ENCODE measurements around the gene DLG2.
"Not testable (repeated sequence)": the region's sequence is repeated elsewhere in the genome, so short reads cannot be mapped to it uniquely, and the experiment has no call there.

DLG2 gene

DNA sequence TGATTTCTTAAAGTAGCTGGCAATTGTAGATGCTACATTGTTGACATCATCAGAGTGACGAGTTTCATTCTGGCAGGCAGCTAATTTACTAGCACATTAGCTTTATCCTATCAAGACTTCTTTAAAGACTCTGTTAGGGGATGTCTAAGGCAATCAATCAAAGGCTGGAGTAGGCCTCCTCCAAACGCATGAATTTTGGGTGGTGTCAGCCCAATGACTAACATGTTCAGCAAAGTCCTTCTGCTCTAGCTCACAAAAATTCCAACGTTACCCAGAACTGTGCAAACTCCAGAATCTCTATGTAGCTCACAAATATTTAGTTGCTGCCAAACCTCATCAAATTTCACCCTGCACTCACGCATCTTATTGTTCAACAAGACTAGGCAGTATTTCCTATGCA is 395.6 kb downstream of the DLG2 start:
- Histone ChIP-seq H4K20me1 (ENCODE audit: insufficient read depth, low read length) (no peaks in the 10 kb centered on the region), H3F3A (ENCODE audit: insufficient read depth, low read length) (no peaks in the 10 kb centered on the region), H3K9me2 (ENCODE audit: low read depth, low read length) (no peaks in the 10 kb centered on the region), H3K27me3 (ENCODE audit: insufficient read depth, low read length) (no peaks in the 10 kb centered on the region), H3K9ac (ENCODE audit: low read length) (no peak overlapping the region), H3K4me1 (ENCODE audit: insufficient read depth, low read length, severe bottlenecking) (no peaks in the 10 kb centered on the region), H3K79me2 (ENCODE audit: insufficient read depth, low read length) (no peaks in the 10 kb centered on the region), H3K9me3 (ENCODE audit: low read length) (no peaks in the 10 kb centered on the region), H3K27ac (ENCODE audit: low read depth, low read length, poor library complexity, severe bottlenecking) (no peak overlapping the region), H2AFZ (ENCODE audit: low read length) (no peak overlapping the region), H3K36me3 (ENCODE audit: insufficient read depth, low read length) (no peaks in the 10 kb centered on the region), H3K4me2 (ENCODE audit: low read length) (no peak overlapping the region), H3K4me3 (ENCODE audit: low read depth, low read length, poor library complexity, severe bottlenecking) (no peak overlapping the region)
- TF ChIP-seq, protein P1, sequence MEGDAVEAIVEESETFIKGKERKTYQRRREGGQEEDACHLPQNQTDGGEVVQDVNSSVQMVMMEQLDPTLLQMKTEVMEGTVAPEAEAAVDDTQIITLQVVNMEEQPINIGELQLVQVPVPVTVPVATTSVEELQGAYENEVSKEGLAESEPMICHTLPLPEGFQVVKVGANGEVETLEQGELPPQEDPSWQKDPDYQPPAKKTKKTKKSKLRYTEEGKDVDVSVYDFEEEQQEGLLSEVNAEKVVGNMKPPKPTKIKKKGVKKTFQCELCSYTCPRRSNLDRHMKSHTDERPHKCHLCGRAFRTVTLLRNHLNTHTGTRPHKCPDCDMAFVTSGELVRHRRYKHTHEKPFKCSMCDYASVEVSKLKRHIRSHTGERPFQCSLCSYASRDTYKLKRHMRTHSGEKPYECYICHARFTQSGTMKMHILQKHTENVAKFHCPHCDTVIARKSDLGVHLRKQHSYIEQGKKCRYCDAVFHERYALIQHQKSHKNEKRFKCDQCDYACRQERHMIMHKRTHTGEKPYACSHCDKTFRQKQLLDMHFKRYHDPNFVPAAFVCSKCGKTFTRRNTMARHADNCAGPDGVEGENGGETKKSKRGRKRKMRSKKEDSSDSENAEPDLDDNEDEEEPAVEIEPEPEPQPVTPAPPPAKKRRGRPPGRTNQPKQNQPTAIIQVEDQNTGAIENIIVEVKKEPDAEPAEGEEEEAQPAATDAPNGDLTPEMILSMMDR (IDR thresholded peaks at IDR 0.05; ENCODE audit: low read length), result no peak
- TF ChIP-seq EZH2 (IDR thresholded peaks at IDR 0.05; ENCODE audit: borderline replicate concordance, low read length), result no peak

DNA sequence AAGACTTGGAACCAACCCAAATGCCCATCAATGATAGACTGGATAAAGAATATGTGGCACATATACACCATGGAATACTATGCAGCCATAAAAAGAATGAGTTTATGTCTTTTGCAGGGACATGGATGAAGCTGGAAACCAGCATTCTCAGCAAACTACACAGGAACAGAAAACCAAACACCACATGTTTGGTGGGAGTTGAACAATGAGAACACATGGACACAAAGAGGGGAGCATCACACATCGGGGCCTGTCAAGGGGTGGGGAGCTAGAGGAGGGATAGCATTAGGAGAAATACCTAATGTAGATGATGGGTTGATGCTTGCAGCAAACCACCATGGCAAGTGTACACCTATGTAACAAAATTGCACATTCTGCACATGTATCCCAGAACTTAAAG is 397.4 kb downstream of the DLG2 start:
- not testable (repeated sequence) for H3K4me1 ChIP-seq (ENCODE audit: insufficient read depth, low read length, severe bottlenecking); H3K4me3 ChIP-seq (ENCODE audit: low read depth, low read length, poor library complexity, severe bottlenecking); H3K9ac ChIP-seq (ENCODE audit: low read length); H3F3A ChIP-seq (ENCODE audit: insufficient read depth, low read length); H3K9me3 ChIP-seq (ENCODE audit: low read length); H2AFZ ChIP-seq (ENCODE audit: low read length); H3K79me2 ChIP-seq (ENCODE audit: insufficient read depth, low read length); H4K20me1 ChIP-seq (ENCODE audit: insufficient read depth, low read length); H3K4me2 ChIP-seq (ENCODE audit: low read length); H3K36me3 ChIP-seq (ENCODE audit: insufficient read depth, low read length); H3K9me2 ChIP-seq (ENCODE audit: low read depth, low read length); H3K27me3 ChIP-seq (ENCODE audit: insufficient read depth, low read length); H3K27ac ChIP-seq (ENCODE audit: low read depth, low read length, poor library complexity, severe bottlenecking)

DNA sequence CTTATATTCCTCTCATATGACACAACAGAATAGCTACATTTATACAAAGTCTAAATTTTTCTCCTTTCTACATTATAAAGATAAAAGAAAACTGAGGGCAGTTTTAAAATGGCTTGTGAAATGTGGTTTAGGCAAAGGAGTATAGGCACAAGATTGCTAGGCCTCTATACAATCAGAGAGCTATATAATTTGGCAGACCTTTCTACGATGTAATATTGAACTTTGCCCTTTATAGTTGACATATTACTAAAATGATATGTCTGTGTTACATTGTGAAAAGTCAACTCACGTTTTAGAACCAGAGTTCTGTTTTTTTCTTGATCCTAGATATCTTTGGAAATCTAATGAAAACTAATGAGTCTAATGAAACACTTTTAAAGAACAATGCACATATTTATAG is 430.2 kb downstream of the DLG2 start:
- TF ChIP-seq, protein P1 (IDR thresholded peaks at IDR 0.05; ENCODE audit: low read length), result no peak
- TF ChIP-seq EZH2 (IDR thresholded peaks at IDR 0.05; ENCODE audit: borderline replicate concordance, low read length), result no peak
- Histone ChIP-seq H3K27me3 (ENCODE audit: insufficient read depth, low read length) (no peaks in the 10 kb centered on the region), H3K27ac (ENCODE audit: low read depth, low read length, poor library complexity, severe bottlenecking) (no peak overlapping the region)

DNA sequence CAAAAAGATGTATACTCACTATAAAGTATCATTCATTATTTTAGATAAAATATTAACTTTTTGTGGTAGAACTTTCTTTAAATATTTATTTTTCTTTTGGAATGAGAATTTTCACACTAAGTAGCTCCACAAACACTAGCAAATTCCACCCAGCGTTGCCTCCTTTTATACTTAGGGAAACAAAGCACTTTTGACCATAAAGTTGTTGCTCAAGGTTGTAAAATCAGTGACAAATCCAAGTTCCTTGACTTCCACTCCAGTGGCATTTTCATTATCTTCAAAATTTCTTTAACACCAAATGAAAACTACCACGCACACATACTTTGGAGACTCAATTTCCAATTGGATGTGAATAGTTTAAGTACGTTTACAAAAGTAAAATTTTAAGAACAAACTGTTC is 431.2 kb downstream of the DLG2 start:
- H3K36me3 ChIP-seq (ENCODE audit: insufficient read depth, low read length), result no peaks in the 10 kb centered on the region
- H3K27ac ChIP-seq (ENCODE audit: low read depth, low read length, poor library complexity, severe bottlenecking), result no peak overlapping the region
- H3K4me2 ChIP-seq (ENCODE audit: low read length), result no peak overlapping the region
- H3F3A ChIP-seq (ENCODE audit: insufficient read depth, low read length), result no peaks in the 10 kb centered on the region
- no peaks in the 10 kb centered on the region for H3K9me3 ChIP-seq (ENCODE audit: low read length)
- TF ChIP-seq, protein P1 (IDR thresholded peaks at IDR 0.05; ENCODE audit: low read length), result no peak
- TF ChIP-seq EZH2 (IDR thresholded peaks at IDR 0.05; ENCODE audit: borderline replicate concordance, low read length), result no peak
- no peaks in the 10 kb centered on the region for H4K20me1 ChIP-seq (ENCODE audit: insufficient read depth, low read length)
- no peak overlapping the region for H3K9ac ChIP-seq (ENCODE audit: low read length)
- H3K4me1 ChIP-seq (ENCODE audit: insufficient read depth, low read length, severe bottlenecking), result no peaks in the 10 kb centered on the region
- H3K79me2 ChIP-seq (ENCODE audit: insufficient read depth, low read length), result no peaks in the 10 kb centered on the region
- H2AFZ ChIP-seq (ENCODE audit: low read length), result no peak overlapping the region
- no peaks in the 10 kb centered on the region for H3K27me3 ChIP-seq (ENCODE audit: insufficient read depth, low read length)
- H3K9me2 ChIP-seq (ENCODE audit: low read depth, low read length), result no peaks in the 10 kb centered on the region
- H3K4me3 ChIP-seq (ENCODE audit: low read depth, low read length, poor library complexity, severe bottlenecking), result no peak overlapping the region

More for the DNA sequence above, 430.2 kb downstream of the DLG2 start:
- Histone ChIP-seq H3K4me1 (ENCODE audit: insufficient read depth, low read length, severe bottlenecking) (no peaks in the 10 kb centered on the region), H3K9me2 (ENCODE audit: low read depth, low read length) (no peaks in the 10 kb centered on the region), H3K9ac (ENCODE audit: low read length) (no peak overlapping the region), H2AFZ (ENCODE audit: low read length) (no peak overlapping the region), H3K9me3 (ENCODE audit: low read length) (no peaks in the 10 kb centered on the region), H3K79me2 (ENCODE audit: insufficient read depth, low read length) (no peaks in the 10 kb centered on the region), H3K4me3 (ENCODE audit: low read depth, low read length, poor library complexity, severe bottlenecking) (no peak overlapping the region), H3F3A (ENCODE audit: insufficient read depth, low read length) (no peaks in the 10 kb centered on the region), H4K20me1 (ENCODE audit: insufficient read depth, low read length) (no peaks in the 10 kb centered on the region), H3K4me2 (ENCODE audit: low read length) (no peak overlapping the region), H3K36me3 (ENCODE audit: insufficient read depth, low read length) (no peaks in the 10 kb centered on the region)

All from OCI-LY1 (cell line).